T47D (cell line): Measurements from ENCODE around the gene EXOC3L1.

Source experiments
- DNase-seq, 2 experiments: peaks; one replicate each; pipeline versions ENCODE4 v3.0.0 to v3.0.0-alpha.2; 2011 to 2012; ENCODE audit warnings: low read depth in 1 of 2, low spot score in 1 of 2
- JUND ChIP-seq: IDR thresholded peaks from 2 replicates; pipeline ENCODE4 v1.6.1; 2012; ENCODE audit warnings: low read depth
- in situ Hi-C: cut with HindIII; loops from 2 replicates; pipeline ENCODE4 v1.10.0; 2016; ENCODE audit warnings: low sequenced_read_pairs, low pct_unique_long_range_greater_than_20kb

EXOC3L1 gene

DNA sequence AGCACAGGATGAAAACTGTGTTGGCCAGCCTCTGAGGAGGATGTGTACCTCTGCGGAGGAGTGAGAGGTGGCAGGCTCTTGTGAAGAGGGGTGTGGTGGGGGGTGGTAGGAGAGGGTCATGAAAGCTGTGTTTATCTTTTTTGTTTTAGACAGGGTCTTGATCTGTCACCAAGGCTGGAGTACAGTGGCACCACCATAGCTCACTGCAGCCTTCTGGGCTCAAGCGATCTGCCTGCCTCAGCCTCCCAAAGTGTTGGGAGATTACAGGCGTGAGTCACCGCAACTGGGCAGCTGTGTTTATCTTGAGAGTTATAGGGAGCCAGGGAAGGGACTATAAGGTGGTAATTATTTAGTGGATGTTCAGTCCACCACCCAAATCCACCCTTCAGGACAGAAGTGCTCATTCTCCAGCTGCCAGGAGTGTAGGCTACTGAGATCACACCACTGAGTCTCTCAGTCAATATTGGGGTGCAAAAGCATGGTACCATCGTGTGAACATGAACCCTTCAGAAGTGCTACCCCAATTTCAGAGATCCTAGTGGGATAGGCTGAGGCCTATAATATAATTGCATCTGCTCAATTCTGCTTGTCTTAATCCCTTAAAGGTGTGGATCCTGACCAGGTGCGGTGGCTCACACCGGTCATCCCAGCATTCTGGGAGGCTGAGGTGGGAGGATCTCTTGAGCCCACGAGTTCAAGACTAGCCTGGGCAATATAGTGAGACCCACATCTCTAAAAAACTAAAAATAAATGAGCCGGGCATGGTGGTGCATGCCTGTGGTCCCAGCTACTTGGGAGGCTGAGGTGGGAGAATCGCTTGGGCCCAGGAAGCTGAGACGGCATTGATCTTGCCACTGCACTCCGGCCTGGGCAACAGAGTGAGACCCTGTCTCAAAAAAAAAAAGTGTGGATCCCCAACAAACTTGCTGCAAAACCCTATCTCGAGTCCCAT, 788 bp upstream of the EXOC3L1 start:
- in situ Hi-C loops = no loop called here
- TF ChIP-seq JUND = no peak
- no peak for DNase-seq

DNA sequence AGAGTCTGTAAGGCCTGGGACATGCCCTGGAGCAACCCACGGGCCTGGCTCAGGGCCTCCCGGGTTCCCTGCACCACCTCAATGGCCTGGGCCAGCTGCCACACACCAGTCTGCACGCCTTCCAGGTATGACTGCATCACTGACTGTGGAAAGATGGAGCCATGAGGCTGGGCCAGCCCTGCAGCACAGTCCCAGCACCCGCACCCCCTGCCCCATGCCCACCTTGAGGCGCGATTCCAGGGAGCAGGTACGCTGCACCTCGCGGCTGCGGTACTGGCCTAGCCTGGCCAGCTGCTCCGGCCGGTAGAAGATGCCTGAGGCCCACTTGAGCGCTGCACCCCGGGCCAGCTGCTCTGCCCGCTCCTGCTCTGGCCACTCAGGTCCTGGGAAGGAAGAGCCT, 1.1 kb downstream of the EXOC3L1 start:
- TF ChIP-seq JUND = no peak
- in situ Hi-C loops = no loop called here
- DNase-seq = no peak

DNA sequence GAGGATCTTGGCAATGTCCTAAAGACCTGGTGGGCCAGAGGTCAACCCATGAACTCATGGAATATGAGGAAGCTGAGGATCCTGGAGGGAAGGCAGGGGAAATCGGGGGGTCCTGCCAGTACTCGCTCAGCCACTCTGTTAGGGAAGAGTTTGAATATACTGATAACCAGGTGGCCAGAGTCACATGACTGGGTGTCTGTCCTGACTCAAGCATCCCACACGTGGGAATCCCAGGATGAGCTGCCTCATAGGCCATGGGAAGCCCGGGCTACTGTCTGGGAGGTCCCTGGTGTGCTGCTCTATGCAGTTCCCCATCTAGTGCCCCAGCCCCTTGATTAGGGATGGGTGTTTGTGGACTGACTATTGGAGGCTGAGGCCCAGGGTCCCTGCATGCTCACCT, 1.6 kb downstream of the EXOC3L1 start:
- no peak for DNase-seq
- TF ChIP-seq JUND = no peak
- in situ Hi-C loops = no loop called here

DNA sequence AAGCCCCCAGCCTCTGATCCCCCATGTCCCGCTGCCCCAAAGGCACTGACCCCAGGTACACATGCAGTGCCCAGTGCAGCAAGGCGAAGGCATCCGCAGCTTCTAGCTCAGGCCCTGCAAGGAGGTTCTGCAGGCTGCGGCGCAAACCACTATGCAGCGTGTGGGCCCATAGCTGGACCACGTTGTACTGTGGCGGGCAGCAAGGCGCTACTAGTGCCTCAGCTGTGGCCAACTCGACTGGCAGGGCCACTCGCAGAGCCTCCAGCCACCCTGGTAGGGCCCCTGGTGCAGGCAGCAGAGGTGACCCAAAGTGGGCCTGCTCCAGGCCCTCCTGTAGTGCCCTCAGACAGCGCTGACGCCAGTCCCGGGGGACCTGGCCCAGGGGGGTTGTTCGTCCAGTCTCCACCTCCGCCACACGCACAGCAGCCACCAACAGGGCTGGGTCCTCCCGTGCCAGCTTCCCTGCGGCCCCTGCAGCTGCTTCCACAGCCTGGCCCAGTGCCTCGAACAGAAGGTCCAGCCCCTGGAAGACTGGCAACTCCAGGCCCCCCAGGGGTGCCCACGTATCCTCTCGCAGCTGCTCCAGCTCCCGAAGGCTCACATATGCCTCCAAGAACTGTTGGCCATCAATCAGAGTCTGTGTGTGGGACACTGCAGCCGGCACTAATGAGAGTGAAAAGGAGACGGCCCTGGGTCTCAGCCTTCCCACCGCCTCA, 2.6 kb downstream of the EXOC3L1 start:
- no peak for TF ChIP-seq JUND
- in situ Hi-C loops = no loop called here
- no peak for DNase-seq

DNA sequence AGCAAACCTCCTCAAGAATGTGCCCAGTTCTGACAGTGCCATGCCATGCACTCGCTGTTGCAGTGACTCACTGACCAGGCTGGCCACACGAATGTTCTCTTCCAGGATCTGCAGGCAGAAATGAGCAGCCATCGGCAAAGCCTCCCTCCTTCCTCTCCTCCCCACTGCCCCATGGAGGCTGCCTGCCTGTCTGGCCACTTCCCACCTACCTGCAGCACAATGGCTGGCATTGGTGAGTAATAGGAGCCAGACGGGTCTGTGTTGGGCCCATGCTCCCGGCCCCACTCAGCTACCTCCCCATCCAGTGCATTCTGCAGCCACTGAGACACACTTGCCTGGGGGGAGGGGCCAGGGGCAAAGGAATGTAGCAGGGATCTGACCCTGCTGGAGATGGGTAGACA, 3.4 kb downstream of the EXOC3L1 start:
- in situ Hi-C loops = no loop called here
- DNase-seq = no peak
- TF ChIP-seq JUND = no peak

DNA sequence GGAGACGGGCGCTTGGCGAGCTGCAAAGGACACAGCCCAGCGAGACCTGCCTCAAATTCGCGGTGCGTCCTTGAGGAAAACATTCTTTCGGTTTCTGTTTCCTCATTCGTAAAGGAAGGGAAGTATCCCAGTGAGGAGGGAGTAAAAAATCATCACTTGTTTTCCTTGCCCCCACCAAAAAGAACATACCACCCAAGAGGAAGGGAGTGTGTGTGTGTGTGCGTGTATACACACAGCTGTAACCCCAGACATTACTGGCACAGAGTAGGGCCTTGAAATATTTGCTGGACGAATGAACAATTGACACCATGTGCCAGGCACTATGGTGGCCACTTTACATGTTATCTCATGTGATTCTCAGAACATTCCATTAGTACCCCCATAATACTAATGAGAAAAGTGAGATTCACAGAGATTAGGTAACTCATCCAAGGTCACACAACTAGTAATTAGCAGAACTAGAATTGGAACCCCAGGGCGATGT, 4.2 kb downstream of the EXOC3L1 start:
- TF ChIP-seq JUND = no peak
- in situ Hi-C loops = no loop called here
- DNase-seq = no peak

DNA sequence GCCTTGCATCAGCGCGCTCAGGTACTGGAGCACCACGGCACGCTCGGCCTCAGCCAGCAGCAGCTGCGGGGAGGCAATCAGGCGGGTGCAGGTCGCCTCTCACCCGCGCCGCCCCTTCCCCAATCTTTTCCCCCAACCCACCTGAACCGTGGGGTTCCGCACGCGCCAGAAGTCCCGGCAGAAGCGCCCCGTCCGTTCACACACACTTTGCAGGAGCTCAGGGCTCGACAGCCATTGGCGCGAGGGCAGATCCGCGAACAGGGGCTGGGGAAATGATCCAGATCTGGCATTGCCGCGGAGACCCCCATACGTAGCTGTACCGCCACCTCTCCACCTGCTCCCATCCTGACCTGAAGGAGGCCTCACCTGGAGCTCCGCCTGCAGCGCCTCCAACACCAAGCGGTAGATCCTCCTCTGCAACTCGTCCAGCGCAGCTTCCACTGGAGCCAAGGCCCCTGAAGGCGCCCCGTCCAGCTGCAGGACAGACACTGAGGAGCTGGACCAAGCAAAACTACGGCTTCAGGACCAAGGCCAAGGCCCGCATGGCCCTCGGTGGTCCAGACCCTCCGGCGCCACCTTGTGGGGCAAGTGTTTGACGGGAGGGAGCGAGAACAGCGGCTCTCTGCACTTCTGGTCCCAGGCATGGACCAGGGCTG, 4.8 kb downstream of the EXOC3L1 start:
- TF ChIP-seq JUND = no peak
- DNase-seq = peak; percentile 63 to 92
- in situ Hi-C loops = no loop called here

DNA sequence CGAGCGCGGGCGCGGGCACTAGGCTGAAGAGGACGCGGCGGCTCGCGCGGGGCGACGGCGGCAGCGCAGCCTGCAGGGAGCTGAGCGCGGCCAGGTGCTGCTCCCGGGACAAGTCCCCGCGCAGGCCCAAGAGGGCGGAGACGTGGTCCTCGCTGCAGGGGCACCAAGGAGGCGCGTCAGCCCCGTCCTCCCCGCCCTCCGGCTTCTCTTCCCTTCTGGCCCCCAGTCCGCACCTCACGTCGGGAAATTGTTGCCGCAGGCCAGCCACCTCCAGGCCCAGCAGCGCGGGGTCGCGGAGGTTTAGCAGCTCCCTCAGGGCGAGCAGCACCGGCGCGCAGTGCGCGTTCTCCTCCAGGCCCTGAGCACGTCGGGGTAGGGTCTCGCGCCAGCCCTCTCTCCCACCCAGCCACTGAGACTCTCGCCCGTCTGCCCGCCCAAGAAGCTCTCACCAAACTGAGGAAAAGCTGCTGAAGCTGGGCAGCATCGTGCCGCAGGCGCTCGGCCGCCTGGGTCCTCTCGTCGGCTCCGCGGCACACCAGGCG, 5.4 kb downstream of the EXOC3L1 start:
- in situ Hi-C loops = no loop called here
- peak in 1 of 2 experiments; percentile 39 for DNase-seq
- TF ChIP-seq JUND = no peak

DNA sequence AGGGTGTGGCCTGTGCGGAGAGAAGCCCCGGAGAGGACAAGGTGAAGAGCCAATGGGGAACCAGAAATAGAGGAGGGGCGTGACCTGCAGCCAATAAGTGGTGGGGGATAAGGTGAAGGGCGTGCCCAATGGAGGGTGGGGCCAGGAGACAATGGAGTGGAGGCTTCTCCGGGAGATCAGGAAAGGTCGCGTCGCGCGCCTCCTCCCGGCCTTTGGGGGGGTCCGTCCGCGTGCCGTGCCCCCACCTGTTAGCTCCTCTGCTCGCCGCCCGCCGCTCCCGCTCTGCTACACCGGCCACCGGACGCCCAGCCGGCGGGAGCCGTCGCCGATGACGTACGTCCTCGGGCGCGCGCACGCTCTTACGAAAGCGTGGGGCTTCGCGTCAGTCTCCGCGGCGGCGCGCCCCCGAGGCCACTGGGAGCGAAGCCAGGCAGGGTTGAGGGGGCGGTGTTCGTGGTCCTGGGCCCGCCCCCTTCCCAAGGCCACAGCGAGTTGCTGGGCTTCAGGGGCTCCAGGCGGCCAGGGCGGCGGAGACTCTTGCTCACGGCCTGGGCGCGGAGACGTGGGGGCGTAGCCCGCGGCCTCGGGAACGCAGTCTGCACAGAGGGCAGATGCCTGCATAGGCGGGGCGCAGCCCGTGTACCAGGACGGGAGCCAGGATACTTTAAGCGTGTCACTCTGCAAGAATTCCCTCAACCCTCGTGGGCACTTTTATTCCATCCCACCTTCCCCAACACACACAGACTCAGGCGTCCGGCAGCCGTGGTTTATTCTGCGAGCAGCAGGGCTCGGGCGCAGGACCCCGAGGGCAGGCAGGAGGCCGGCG, 6.1 kb downstream of the EXOC3L1 start, which contains the start of gene MATCAP1:
MATCAP1 (minus strand) TSS at position 337 of the 826 bp plus-strand sequence. CDS start 3,353 bp downstream, outside the sequence.
- DNase-seq = peak; percentile 97 to 98
- in situ Hi-C loops = no loop called here
- no peak for TF ChIP-seq JUND

DNA sequence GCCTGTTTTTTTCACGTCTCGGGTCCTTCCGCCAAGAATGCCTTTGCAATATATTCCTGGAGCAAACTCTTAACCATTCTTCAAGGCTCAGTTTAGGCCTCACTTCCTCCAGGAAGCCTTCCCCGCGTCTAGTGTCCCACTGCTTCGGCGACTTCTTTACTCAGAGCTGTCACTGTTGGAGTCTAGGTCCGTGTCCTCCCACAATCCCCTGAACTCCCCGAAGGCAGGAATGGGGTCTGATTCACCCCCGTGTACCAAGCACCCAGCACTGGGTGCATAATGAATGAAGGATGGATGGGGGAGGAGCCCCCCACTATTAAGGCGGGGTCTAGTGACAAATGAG, 6.7 kb downstream of the EXOC3L1 start:
- TF ChIP-seq JUND = no peak
- DNase-seq = no peak
- in situ Hi-C loops = no loop called here

DNA sequence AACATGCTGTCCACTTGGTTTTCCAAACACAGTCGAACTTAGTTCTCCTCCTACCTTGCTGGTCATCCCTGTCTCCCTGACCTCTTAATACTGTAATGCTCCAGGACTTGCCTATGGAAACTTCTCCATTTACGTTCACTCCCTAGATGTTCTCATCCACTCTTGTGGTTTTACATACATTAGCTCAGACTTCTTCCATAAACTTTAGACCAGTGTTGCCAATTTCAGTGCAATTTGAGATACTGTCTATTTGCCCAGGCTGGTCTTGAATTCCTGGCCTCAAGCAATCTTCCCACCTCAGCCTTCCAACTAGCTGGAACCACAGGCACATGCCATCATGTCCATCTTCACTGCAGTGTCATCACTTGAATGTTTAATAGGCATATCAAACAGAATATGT, 7.6 kb downstream of the EXOC3L1 start:
- peak in 1 of 2 experiments; percentile 60 for DNase-seq
- no peak for TF ChIP-seq JUND
- in situ Hi-C loops = no loop called here

DNA sequence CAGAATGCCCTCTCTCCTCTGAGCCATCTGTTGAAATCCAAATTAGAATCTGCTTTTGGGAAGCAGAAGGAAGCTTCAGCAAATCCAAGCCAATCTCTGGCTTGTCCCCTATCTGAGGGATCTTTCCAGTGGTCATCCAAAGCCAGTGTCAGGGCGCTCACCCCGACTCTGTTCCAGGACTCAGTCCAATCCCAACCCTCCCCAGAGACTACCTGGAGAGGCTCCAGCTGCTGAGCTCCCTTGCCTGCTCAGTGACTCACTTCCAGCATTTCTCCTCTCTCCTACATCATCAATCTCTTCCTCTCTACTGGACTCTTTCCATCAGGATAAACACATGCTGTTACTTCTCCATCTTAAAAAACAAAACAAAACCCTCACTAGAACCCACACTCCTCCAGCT, 8.6 kb downstream of the EXOC3L1 start:
- DNase-seq = no peak
- in situ Hi-C loops = no loop called here
- no peak for TF ChIP-seq JUND
